Gastroesophageal sphincter (tissue), 3 donors: ENCODE measurements around the gene MEOX2.

Experiments used
- EP300 ChIP-seq: sonication (generic); formaldehyde crosslinking; IDR thresholded peaks from one replicate; pipeline ENCODE4 v1.6.1; 2017; ENCODE audit warnings: antibody characterized with exemption, mild to moderate bottlenecking
- TF ChIP-seq, protein P1 (sequence below), 4 experiments: fragments of 200-600 bp in 2 of 4; fragments of 450-650 bp in 2 of 4; sonication (generic) in 1 of 4; IDR thresholded peaks; one replicate each; pipeline ENCODE4 v1.5.1; 2017 to 2019; ENCODE audit warnings: antibody characterized with exemption in 4 of 4, mild to moderate bottlenecking in 2 of 4, moderate library complexity in 2 of 4

DNA sequence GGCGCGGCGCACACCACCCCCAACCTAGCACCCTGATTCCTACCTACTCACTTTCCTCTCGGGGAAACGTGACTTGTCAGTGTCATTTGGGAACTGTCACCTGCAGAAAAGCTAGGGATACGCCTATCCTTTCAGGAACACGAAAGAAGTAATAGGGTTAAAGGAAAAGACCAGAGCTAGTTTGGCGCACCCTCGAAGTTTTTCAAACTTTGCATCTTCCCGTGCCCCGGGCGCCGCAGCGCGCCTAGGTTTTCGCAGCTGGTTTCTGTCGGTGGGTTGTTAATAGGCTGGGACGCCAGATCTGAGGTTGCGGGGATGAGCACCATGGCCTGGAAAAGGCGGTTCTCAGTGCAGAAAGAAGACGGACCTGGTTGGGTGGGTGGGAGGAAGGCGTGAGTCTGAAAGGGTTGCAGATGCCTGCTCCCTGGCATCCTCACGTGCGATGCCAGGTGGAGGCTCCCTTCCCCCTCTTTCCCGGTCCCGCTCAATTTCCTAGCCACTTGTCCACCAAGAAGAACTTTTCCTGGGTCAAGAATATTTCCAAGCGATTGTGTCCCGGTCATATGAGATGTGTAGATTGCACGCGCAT lies 568 bp upstream of the MEOX2 start:
- TF ChIP-seq, protein P1, sequence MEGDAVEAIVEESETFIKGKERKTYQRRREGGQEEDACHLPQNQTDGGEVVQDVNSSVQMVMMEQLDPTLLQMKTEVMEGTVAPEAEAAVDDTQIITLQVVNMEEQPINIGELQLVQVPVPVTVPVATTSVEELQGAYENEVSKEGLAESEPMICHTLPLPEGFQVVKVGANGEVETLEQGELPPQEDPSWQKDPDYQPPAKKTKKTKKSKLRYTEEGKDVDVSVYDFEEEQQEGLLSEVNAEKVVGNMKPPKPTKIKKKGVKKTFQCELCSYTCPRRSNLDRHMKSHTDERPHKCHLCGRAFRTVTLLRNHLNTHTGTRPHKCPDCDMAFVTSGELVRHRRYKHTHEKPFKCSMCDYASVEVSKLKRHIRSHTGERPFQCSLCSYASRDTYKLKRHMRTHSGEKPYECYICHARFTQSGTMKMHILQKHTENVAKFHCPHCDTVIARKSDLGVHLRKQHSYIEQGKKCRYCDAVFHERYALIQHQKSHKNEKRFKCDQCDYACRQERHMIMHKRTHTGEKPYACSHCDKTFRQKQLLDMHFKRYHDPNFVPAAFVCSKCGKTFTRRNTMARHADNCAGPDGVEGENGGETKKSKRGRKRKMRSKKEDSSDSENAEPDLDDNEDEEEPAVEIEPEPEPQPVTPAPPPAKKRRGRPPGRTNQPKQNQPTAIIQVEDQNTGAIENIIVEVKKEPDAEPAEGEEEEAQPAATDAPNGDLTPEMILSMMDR (IDR thresholded peaks at IDR 0.05): no peak
- no peak for TF ChIP-seq EP300
